Kidney (tissue), 14 donors: ENCODE data around the gene OAS2. TPM values are rescaled to one million over a fixed set of nuclear protein-coding genes. Genes with fewer than 3 reads are reported as not detected.

Source experiments
- DNase-seq, 5 donors: peaks; one replicate each; pipeline ENCODE4 v3.0.0-alpha.2; 2013 to 2020
- FAIRE-seq: peaks from 2 replicates; lab custom pipeline; 2012; peaks lifted over from hg19 to GRCh38; lab: Jason Lieb, UNC
- H3K27ac ChIP-seq, 2 donors: one replicate each; pipeline ENCODE4 v1.7.0; 2013; ENCODE audit warnings: low read depth in 2 of 2, low read length in 2 of 2, inconsistent platforms in 1 of 2
- H3K27me3 ChIP-seq: one replicate; pipeline ENCODE4 v1.7.1; 2013; ENCODE audit warnings: low read length, inconsistent platforms; ENCODE audit not compliant: control insufficient read depth, insufficient read depth
- H3K36me3 ChIP-seq, 3 donors: one replicate each; pipeline versions ENCODE4 v1.7.0 to v1.7.1; 2013; ENCODE audit warnings: low read length in 3 of 3, control low read depth in 1 of 3, inconsistent platforms in 1 of 3; ENCODE audit not compliant: insufficient read depth in 3 of 3, control insufficient read depth in 2 of 3
- H3K4me1 ChIP-seq, 3 donors: one replicate each; pipeline versions ENCODE4 v1.7.0 to v1.7.1; 2013; ENCODE audit warnings: low read length in 3 of 3, inconsistent platforms in 1 of 3, low read depth in 1 of 3; ENCODE audit not compliant: control insufficient read depth in 2 of 3, insufficient read depth in 2 of 3
- H3K4me3 ChIP-seq, 3 donors: one replicate each; pipeline versions ENCODE4 v1.7.0 to v1.8.1; 2013; ENCODE audit warnings: low read length in 3 of 3, control low read depth in 1 of 3, inconsistent platforms in 1 of 3
- H3K9ac ChIP-seq, 3 donors: one replicate each; pipeline versions ENCODE4 v1.7.0 to v1.7.1; 2013; ENCODE audit warnings: low read length in 3 of 3, control low read depth in 1 of 3, inconsistent platforms in 1 of 3
- H3K9me3 ChIP-seq, 3 donors: one replicate each; pipeline versions ENCODE4 v1.7.0 to v1.7.1; 2013; ENCODE audit warnings: low read length in 3 of 3, control low read depth in 1 of 3, inconsistent platforms in 1 of 3; ENCODE audit not compliant: control insufficient read depth in 2 of 3, insufficient read depth in 1 of 3
- CTCF ChIP-seq: IDR thresholded peaks from 3 replicates; pipeline ENCODE4 v1.5.1; 2012; ENCODE audit warnings: mild to moderate bottlenecking, moderate library complexity, borderline replicate concordance; ENCODE audit not compliant: insufficient read depth; ENCODE audit errors: extremely low read depth
- intact Hi-C: fragments of 100-400 bp; cut with DNase I; formaldehyde crosslinking; loops from one replicate; pipeline ENCODE4 v1.11.1; 2022
- polyA plus RNA-seq: library from polyadenylated mRNA; stranded (reverse); fragments of 350-450 nt; fragmentation: Illumina TruSeq; extraction: RNeasy Lipid Tissue Mini Kit (QIAGEN cat#74804); gene quantifications from one replicate; pipeline ENCODE4 v1.2.3, GENCODE V29; 2014; ENCODE audit warnings: low read depth, low replicate concordance; ENCODE audit not compliant: insufficient read depth
- total RNA-seq: library from RNA; stranded (reverse); fragmentation: NEBNext Ultra II Directional; extraction: Animal tissue kit (Norgen Biotek cat#: 25700); gene quantifications from one replicate; pipeline ENCODE4 v1.2.1, GENCODE V29; 2021
- donor health status: control.
- donor health status: control.
- donor health status: control.
- donor health status: control.
- donor health status: control.
- donor health status: DM: yes; HTN: yes; CAD: no.
- donor health status: Normal renal cell carcinoma (clear cell type).

OAS2 gene
- total and polyA plus RNA-seq, 2 donors from 2014 or later = 5.0 to 11.7 TPM

GRCh38 chr12:113010701-113011100, 32.4 kb downstream of the OAS2 start:
- Histone ChIP-seq H3K36me3 (no peaks in the 10 kb centered on the region), H3K4me1 (no peaks in the 10 kb centered on the region), H3K27ac (no peak overlapping the region), H3K27me3 (no peaks in the 10 kb centered on the region), H3K9me3 (no peaks in the 10 kb centered on the region), H3K4me3 (no peak overlapping the region), H3K9ac (no peak overlapping the region)
- TF ChIP-seq CTCF = no peak
- intact Hi-C loops = no loop called here
- DNase-seq (peak in 1 of 5 donors; percentile 32), FAIRE-seq (no peak)

DNA sequence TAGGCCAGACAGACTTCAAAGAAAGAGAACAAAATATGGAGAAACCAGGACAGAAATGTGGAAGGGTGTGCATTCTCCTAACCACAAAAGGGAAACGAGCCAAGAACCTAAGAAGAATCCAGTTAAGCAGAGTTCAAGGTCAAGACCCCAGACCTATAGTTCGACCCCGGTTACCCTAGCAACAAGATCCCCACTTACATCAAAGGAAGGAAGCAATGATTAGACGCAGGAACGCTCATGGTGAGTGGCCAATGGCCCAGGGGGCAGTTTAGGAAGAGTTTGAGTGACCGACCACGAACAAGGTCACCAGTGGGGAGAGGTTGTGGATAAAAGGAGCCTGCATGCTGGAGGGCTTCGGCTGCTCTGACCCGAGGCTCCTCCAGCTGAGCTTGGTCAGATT, 36.2 kb downstream of the OAS2 start:
- Histone ChIP-seq H3K9me3 (no peaks in the 10 kb centered on the region), H3K4me3 (no peak overlapping the region), H3K36me3 (no peaks in the 10 kb centered on the region), H3K27ac (no peak overlapping the region), H3K4me1 (peaks cover 0 to 2% (median 0%) of the 10 kb centered on the region in 3 donors), H3K9ac (no peak overlapping the region), H3K27me3 (no peaks in the 10 kb centered on the region)
- TF ChIP-seq CTCF = no peak
- intact Hi-C loops = no loop called here
- no peak for DNase-seq
- FAIRE-seq = no peak

- intact Hi-C loops = no loop called here
Measured at GRCh38 chr12:113016796-113017195, 38.5 kb downstream of the OAS2 start.

More at GRCh38 chr12:113016796-113017195, 38.5 kb downstream of the OAS2 start:
- H3K27ac ChIP-seq = no peak overlapping the region
- FAIRE-seq (no peak), DNase-seq (no peak)
- no peak overlapping the region for H3K9ac ChIP-seq
- H3K36me3 ChIP-seq = no peaks in the 10 kb centered on the region
- H3K27me3 ChIP-seq = no peaks in the 10 kb centered on the region
- H3K4me1 ChIP-seq = peaks cover 0 to 2% (median 0%) of the 10 kb centered on the region in 3 donors
- no peak for TF ChIP-seq CTCF
- no peaks in the 10 kb centered on the region for H3K9me3 ChIP-seq
- H3K4me3 ChIP-seq = no peak overlapping the region
